ENCODE data around the gene SLC34A1. TPM values are rescaled to one million over a fixed set of nuclear protein-coding genes. Genes with fewer than 3 reads are reported as not detected.

SLC34A1 gene
- total and polyA plus RNA-seq, 4 donors, result 0.23 to 1.0 (median 0.47) TPM

DNA sequence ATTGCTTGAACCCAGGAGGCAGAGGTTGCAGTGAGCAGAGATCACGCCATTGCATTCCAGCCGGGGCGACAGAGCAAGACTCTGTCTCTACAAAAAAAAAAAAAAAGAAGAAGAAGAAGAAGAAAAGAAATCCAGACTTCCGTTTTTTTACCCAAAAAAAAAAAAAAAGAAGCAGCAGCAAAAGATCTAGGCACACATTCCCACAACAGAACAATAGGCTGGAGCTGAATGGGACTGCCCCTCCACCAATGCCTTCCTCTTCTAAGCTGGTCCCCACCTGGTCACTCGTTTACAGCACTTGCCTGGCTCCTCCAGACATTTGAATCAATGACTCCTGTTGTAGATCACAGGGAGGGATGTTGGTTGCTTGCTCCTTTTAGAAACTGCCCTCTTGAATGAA lies 31.1 kb upstream of the SLC34A1 start:
- peaks cover 0 to 2% (median 0%) of the 10 kb centered on the region in 4 donors for H3K36me3 ChIP-seq (ENCODE audit: control insufficient read depth in 4 of 4, insufficient read depth in 3 of 4, low read depth in 1 of 4, low read length in 3 of 4)
- WGBS, result 82% methylated on average over 5 of the region's 5 CpGs
- no peaks in the 10 kb centered on the region for H3K9me3 ChIP-seq (ENCODE audit: control insufficient read depth in 4 of 4, low read length in 3 of 4)
- no peak overlapping the region for H3K4me3 ChIP-seq (ENCODE audit: low read depth in 1 of 3, low read length in 3 of 3)
- DNase-seq (ENCODE audit: low spot score), result no peak
- peaks cover 22 to 67% (median 55%) of the 10 kb centered on the region in 4 donors for H3K4me1 ChIP-seq (ENCODE audit: control insufficient read depth in 4 of 4, insufficient read depth in 4 of 4, low read length in 3 of 4)
- no peak overlapping the region for H3K27ac ChIP-seq (ENCODE audit: low read depth in 1 of 2, low read length in 2 of 2)
- no peaks in the 10 kb centered on the region for H3K27me3 ChIP-seq (ENCODE audit: control insufficient read depth in 4 of 4, insufficient read depth in 4 of 4, low read length in 3 of 4)
- H3K9ac ChIP-seq (ENCODE audit: low read depth in 1 of 2, low read length in 2 of 2), result no peak overlapping the region
- TF ChIP-seq JUND (IDR thresholded peaks at IDR 0.05), result no peak
- TF ChIP-seq NR2F2 (IDR thresholded peaks at IDR 0.05), result no peak
- no peak for TF ChIP-seq RAD21 (IDR thresholded peaks at IDR 0.05)
- TF ChIP-seq, protein P1, sequence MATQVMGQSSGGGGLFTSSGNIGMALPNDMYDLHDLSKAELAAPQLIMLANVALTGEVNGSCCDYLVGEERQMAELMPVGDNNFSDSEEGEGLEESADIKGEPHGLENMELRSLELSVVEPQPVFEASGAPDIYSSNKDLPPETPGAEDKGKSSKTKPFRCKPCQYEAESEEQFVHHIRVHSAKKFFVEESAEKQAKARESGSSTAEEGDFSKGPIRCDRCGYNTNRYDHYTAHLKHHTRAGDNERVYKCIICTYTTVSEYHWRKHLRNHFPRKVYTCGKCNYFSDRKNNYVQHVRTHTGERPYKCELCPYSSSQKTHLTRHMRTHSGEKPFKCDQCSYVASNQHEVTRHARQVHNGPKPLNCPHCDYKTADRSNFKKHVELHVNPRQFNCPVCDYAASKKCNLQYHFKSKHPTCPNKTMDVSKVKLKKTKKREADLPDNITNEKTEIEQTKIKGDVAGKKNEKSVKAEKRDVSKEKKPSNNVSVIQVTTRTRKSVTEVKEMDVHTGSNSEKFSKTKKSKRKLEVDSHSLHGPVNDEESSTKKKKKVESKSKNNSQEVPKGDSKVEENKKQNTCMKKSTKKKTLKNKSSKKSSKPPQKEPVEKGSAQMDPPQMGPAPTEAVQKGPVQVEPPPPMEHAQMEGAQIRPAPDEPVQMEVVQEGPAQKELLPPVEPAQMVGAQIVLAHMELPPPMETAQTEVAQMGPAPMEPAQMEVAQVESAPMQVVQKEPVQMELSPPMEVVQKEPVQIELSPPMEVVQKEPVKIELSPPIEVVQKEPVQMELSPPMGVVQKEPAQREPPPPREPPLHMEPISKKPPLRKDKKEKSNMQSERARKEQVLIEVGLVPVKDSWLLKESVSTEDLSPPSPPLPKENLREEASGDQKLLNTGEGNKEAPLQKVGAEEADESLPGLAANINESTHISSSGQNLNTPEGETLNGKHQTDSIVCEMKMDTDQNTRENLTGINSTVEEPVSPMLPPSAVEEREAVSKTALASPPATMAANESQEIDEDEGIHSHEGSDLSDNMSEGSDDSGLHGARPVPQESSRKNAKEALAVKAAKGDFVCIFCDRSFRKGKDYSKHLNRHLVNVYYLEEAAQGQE (IDR thresholded peaks at IDR 0.05), result no peak
- TF ChIP-seq YY1 (IDR thresholded peaks at IDR 0.05), result no peak
- TF ChIP-seq FOXA2 (IDR thresholded peaks at IDR 0.05), result no peak
- TF ChIP-seq ZBTB33 (IDR thresholded peaks at IDR 0.05), result no peak
- no peak for TF ChIP-seq FOXA1 (IDR thresholded peaks at IDR 0.05)
- TF ChIP-seq CTCF (IDR thresholded peaks at IDR 0.05; ENCODE audit: low read depth, low read length, missing input control), result no peak
- no peak for TF ChIP-seq HNF4G (IDR thresholded peaks at IDR 0.05)
- TF ChIP-seq SP1 (IDR thresholded peaks at IDR 0.05), result no peak
- TF ChIP-seq GABPA (IDR thresholded peaks at IDR 0.05 in 1 of 2, conservative IDR thresholded peaks at IDR 0.05 in 1 of 2), result no peak
- TF ChIP-seq MAX (IDR thresholded peaks at IDR 0.05), result no peak
- TF ChIP-seq, protein P2, sequence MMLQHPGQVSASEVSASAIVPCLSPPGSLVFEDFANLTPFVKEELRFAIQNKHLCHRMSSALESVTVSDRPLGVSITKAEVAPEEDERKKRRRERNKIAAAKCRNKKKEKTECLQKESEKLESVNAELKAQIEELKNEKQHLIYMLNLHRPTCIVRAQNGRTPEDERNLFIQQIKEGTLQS (IDR thresholded peaks at IDR 0.05), result no peak
- TF ChIP-seq EGR1 (IDR thresholded peaks at IDR 0.05; ENCODE audit: low read depth in 2 of 2), result no peak
- TF ChIP-seq TAF1 (conservative IDR thresholded peaks at IDR 0.05), result no peak
- no peak for TF ChIP-seq HNF4A (conservative IDR thresholded peaks at IDR 0.05)
- TF ChIP-seq RXRA (IDR thresholded peaks at IDR 0.05), result no peak
